HG03520 (cell line): ENCODE measurements around the gene NCKAP5L.
A peak's percentile ranks its signal among the peaks of the same experiment; 100 is the strongest.

Experiments used
- ATAC-seq: cut with Tn5 transposase; IDR thresholded peaks from one replicate; pipeline ENCODE4 v1.9.1; 2021; ENCODE audit warnings: mild to moderate bottlenecking, moderate library complexity; ENCODE audit not compliant: unreplicated experiment

Gene NCKAP5L

GRCh38 chr12:49744363-49744885, 83.8 kb downstream of the NCKAP5L start:
- ATAC-seq, result no peak

GRCh38 chr12:49741882-49742620, 86.2 kb downstream of the NCKAP5L start:
- peak; percentile 52 for ATAC-seq
